Stomach (tissue), 4 donors: ENCODE results near the gene KRT86.

Experiments used
- CTCF ChIP-seq, 7 experiments: fragments of 450-650 bp in 4 of 7; fragments of 200-600 bp in 3 of 7; sonication (generic) in 3 of 7; IDR thresholded peaks; one replicate each; pipeline ENCODE4 v1.5.1; 2016 to 2019; ENCODE audit warnings: antibody characterized with exemption in 7 of 7, control low read depth in 2 of 7, mild to moderate bottlenecking in 1 of 7
- EP300 ChIP-seq: sonication (generic); formaldehyde crosslinking; IDR thresholded peaks from one replicate; pipeline ENCODE4 v1.6.1; 2017; ENCODE audit warnings: antibody characterized with exemption
- POLR2A ChIP-seq, 4 donors: fragments of 450-650 bp; IDR thresholded peaks; one replicate each; pipeline ENCODE4 v1.6.1; 2016; ENCODE audit warnings: antibody characterized with exemption in 4 of 4, control low read depth in 2 of 4, mild to moderate bottlenecking in 1 of 4, moderate library complexity in 1 of 4
- POLR2AphosphoS5 ChIP-seq, 3 donors: sonication (generic); formaldehyde crosslinking; IDR thresholded peaks; one replicate each; pipeline ENCODE4 v1.6.1; 2016; ENCODE audit warnings: antibody characterized with exemption in 3 of 3

GRCh38 chr12:52312086-52312485 lies 37.6 kb downstream of the KRT86 start:
- TF ChIP-seq POLR2AphosphoS5 (IDR thresholded peaks at IDR 0.05) (no peak), CTCF (IDR thresholded peaks at IDR 0.05) (no peak), POLR2A (IDR thresholded peaks at IDR 0.05) (no peak), EP300 (no peak)
